GM11168 (cell line): ENCODE results near the gene AKT1S1.
"Not testable (repeated sequence)": the region's sequence is repeated elsewhere in the genome, so short reads cannot be mapped to it uniquely, and the experiment has no call there.

Experiments
- in situ Hi-C: fragments of 300-500 bp; cut with MboI; formaldehyde crosslinking; loops from one replicate; pipeline ENCODE4 v1.12.0; 2022; ENCODE audit warnings: low sequenced_read_pairs; ENCODE audit not compliant: unreplicated experiment

The AKT1S1 gene

DNA sequence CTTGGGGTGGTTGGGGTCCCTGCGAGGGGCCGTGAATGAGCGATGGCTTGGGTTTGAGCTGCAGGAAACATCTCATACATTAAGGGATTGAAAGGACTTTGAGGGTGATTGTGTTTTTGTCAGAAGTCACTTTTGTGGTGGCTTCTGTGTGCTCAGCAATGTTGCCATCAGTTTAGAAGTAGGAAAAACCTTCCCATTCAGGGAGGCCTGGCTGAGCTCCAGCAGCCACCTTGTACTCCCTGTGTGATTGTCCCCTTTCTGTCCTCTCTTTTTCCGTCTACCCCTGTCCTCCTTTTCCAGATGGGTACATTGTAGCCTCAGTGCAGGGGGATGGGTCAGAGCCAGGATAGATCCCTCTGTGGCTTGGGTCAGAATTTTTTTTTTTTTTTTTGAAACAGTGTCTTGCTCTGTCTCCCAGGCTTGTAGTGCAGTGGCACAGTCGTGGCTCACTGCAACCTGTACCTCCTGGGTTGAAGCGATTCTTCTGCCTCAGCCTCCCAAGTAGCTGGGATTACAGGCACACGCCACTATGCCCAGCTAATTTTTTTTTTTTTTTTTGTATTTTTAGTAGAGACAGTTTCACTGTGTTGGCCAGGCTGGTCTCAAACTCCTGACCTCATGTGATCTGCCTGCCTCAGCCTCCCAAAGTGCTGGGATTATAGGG, 57.6 kb downstream of the AKT1S1 start:
- in situ Hi-C loops, result not testable (repeated sequence)
